Measurements from ENCODE around the gene PBX1.

Gene PBX1

DNA sequence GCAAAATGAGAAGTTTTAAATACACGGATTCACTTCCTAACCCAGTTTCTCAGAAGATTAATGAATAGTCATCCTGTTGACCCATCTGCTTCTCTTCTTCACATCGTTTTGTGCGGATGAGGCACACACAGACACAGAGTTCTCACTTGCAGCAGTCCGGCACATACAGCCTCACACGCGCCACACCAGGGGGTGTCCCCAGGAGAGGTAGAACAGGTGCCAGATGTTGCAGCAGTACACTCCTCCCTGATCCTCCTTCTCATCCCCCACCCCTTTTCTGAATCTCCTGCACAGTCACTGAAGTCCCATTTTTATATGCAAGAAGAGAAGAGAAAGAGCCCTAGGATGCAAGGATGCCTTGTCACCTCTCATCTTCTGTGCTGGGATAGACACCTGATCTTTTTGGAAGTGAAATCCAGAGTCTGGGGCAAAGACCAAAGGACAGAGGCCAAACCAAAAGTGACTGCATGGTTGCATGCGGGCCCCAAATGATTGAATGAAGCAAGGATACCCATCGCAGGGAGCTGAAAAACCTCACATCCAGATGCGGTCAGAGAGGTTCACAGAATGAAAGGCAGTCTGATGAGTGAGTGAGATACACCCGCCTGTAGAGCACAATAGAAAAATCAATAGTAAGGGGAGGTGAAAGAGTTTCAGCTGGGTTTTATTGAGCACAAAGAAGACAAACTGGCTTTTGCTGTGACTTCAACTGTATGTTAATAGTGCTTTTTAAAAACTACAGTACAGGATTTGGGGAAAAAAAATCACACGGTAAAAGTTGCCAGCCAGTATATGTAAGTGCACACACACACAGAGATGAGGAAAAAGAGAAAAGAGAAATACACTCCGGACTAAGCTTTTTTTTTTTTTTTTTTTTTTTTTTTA lies 28.9 kb downstream of the PBX1 start:
- no peak for DNase-seq (ENCODE audit: low read depth)
- H3K4me3 ChIP-seq (ENCODE audit: control insufficient read depth, low read depth, low read length): no peak overlapping the region
- TF ChIP-seq, protein P1, sequence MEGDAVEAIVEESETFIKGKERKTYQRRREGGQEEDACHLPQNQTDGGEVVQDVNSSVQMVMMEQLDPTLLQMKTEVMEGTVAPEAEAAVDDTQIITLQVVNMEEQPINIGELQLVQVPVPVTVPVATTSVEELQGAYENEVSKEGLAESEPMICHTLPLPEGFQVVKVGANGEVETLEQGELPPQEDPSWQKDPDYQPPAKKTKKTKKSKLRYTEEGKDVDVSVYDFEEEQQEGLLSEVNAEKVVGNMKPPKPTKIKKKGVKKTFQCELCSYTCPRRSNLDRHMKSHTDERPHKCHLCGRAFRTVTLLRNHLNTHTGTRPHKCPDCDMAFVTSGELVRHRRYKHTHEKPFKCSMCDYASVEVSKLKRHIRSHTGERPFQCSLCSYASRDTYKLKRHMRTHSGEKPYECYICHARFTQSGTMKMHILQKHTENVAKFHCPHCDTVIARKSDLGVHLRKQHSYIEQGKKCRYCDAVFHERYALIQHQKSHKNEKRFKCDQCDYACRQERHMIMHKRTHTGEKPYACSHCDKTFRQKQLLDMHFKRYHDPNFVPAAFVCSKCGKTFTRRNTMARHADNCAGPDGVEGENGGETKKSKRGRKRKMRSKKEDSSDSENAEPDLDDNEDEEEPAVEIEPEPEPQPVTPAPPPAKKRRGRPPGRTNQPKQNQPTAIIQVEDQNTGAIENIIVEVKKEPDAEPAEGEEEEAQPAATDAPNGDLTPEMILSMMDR (IDR thresholded peaks at IDR 0.05; ENCODE audit: control insufficient read depth, insufficient read depth, low read depth, low read length, missing control alignments): no peak

DNA sequence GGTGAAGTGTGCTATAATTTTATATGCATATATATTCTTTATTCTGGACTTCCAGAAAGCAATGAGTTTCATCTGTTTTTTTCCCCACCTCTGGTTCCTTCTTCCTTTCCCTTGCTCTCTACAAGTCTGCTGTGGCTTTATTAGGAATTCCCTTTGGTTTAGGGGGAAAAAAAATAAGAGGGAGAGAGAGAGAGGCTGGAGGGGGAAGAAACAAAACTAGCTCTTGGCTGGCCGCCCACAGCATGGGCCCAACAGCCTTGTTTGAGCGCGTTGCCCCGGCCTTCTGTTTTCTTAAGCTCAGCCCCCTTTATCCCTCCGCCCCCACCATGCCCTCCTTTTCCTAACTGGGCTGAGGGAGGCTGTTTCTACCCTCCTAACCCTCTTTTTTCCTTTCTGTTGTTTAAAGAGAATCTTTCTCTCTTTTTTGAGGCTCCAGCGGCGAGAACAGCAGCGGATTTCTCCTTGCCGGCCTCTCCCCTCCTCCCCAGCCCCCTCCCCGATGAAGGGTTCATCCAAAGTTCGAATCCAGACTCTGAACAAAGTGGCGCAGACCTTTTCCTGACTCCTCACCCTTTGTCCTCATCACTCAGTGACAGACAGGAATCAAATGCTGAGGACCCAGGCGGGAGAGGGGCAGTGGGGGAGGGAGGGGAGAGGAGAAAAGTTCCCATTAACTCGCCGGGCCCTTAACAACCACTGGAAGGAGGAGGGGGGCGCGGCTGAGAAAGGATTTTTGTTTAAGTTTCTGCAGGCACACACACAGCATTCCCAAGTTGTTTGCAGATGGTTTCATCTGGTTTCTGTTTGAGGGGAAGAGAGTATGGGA lies 29.7 kb downstream of the PBX1 start:
- DNase-seq (ENCODE audit: low read depth): no peak
- H3K4me3 ChIP-seq (ENCODE audit: control insufficient read depth, low read depth, low read length): peak overlapping the region; percentile 26
- TF ChIP-seq, protein P1 (IDR thresholded peaks at IDR 0.05; ENCODE audit: control insufficient read depth, insufficient read depth, low read depth, low read length, missing control alignments): no peak

DNA sequence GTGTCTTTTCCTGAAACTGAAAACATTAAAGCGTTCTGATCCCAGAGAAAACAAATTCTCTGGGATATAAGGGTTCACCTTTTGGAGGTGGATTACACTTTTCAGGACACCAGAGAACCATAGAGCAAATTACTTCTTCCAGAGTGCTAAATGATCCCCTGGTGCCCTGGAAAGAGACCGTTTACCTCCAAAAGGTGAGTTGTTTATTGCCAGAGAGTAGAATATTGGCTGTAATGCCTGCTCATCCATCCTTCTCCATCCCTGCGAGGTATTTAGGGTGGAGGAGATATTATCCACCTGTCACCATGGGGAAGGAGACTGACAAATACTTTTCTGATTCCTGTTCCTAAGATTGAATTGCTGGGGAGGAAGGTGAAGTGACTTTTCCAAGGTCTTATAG lies 30.4 kb downstream of the PBX1 start:
- DNase-seq (ENCODE audit: low read depth): no peak
- H3K4me3 ChIP-seq (ENCODE audit: control insufficient read depth, low read depth, low read length): no peak overlapping the region
- TF ChIP-seq, protein P1 (IDR thresholded peaks at IDR 0.05; ENCODE audit: control insufficient read depth, insufficient read depth, low read depth, low read length, missing control alignments): no peak

DNA sequence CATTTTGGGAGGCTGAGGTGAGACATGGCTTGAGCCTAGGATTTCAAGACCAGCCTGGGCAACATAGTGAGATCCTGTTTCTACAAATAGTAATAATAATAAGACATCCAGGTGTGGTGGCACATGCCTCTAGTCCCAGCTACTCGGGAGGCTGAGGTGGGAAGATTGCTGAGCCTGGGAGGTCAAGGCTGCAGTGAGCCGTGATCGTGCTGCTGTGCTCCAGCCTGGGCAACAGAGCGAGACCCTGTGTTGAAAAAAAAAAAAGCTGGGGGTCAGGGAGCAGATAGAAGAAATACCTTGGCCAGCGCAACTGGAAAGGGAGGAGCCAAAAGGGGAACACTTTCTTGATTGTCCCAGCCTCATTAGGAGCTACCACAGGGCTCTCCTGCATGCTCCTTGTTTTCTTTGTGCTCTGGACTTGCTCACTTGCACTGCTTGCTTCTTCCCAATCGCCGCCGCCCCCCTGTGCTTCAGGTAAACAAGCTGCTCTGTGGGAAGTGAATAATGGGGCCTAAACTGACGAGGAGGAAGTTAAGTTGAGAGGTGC lies 31.1 kb downstream of the PBX1 start:
- TF ChIP-seq, protein P1 (IDR thresholded peaks at IDR 0.05; ENCODE audit: control insufficient read depth, insufficient read depth, low read depth, low read length, missing control alignments): no peak
- no peak overlapping the region for H3K4me3 ChIP-seq (ENCODE audit: control insufficient read depth, low read depth, low read length)
- DNase-seq (ENCODE audit: low read depth): no peak

DNA sequence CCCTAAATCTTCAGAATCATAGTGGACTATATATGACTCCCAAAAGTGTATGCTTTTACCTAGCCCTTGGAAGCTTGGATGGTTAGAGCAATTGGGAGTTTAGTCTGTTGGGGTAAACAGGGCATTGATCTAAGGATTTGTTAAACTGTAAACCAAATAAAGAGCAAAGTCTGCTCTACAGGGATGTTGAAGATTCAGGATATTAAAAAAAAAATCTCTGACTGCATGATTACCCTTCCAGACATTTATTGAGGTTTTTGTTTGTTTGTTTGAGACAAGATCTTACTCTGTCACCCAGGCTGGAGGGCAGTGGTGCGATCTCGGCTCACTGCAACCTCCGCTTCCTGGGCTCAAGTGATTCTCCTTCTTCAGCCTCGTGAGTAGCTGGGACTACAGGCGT lies 31.6 kb downstream of the PBX1 start:
- TF ChIP-seq, protein P1 (IDR thresholded peaks at IDR 0.05; ENCODE audit: control insufficient read depth, insufficient read depth, low read depth, low read length, missing control alignments): no peak
- H3K4me3 ChIP-seq (ENCODE audit: control insufficient read depth, low read depth, low read length): no peak overlapping the region
- no peak for DNase-seq (ENCODE audit: low read depth)

DNA sequence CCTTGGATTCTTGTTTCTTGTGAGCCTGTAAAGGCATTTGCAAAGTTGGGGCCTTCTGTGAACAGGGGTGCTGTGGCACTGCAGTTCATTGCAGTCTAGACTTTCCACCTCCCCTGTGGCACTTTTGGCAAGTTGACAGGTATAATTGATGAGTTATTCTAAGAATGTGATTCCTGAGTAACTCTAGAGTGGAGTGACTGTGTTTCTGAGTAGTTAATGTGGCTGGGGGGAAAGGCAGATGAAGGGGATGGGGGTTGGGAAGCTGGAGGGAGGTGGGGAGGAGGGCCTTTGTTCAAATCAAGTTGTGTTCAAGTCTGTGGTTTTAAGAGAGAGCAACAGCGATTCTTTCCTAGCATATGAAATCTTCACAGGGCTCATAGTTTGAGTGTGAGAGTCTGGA lies 32.9 kb downstream of the PBX1 start:
- H3K4me3 ChIP-seq (ENCODE audit: control insufficient read depth, low read depth, low read length): no peak overlapping the region
- TF ChIP-seq, protein P1 (IDR thresholded peaks at IDR 0.05; ENCODE audit: control insufficient read depth, insufficient read depth, low read depth, low read length, missing control alignments): no peak
- no peak for DNase-seq (ENCODE audit: low read depth)
